Prostate gland (tissue), 2 donors: ENCODE measurements around the gene HMCES.
A peak's percentile ranks its signal among the peaks of the same experiment; 100 is the strongest.

Experiments
- CTCF ChIP-seq, 4 experiments: fragments of 200-600 bp in 2 of 4; fragments of 450-650 bp in 2 of 4; sonication (generic) in 2 of 4; IDR thresholded peaks; 1 replicate in 3 of 4; 2 replicates in 1 of 4; pipeline ENCODE4 v1.5.1; 2016 to 2019; ENCODE audit warnings: antibody characterized with exemption in 4 of 4, mild to moderate bottlenecking in 2 of 4, moderate library complexity in 2 of 4
- POLR2A ChIP-seq: fragments of 450-650 bp; IDR thresholded peaks from one replicate; pipeline ENCODE4 v1.6.1; 2016; ENCODE audit warnings: antibody characterized with exemption, mild to moderate bottlenecking
- POLR2AphosphoS5 ChIP-seq: sonication (generic); formaldehyde crosslinking; IDR thresholded peaks from one replicate; pipeline ENCODE4 v1.6.1; 2017; ENCODE audit warnings: antibody characterized with exemption

GRCh38 chr3:129305592-129306091, 27.0 kb downstream of the HMCES start:
- TF ChIP-seq CTCF (IDR thresholded peaks at IDR 0.05) (peak in 2 of 4 experiments; percentile 28 to 33), POLR2A (peak; percentile 81), POLR2AphosphoS5 (peak; percentile 93)
